Activated T-helper 17 cell treated with anti-CD3 and anti-CD28 coated beads, Interleukin-2, amount 50 U/mL, for 72 hours (primary cell): ENCODE measurements around the gene CARMIL3. TPM values are rescaled to one million over a fixed set of nuclear protein-coding genes. Genes with fewer than 3 reads are reported as not detected.
A peak's percentile ranks its signal among the peaks of the same experiment; 100 is the strongest.

Experiments
- ATAC-seq: fragments of 150-1000 bp; cut with Tn5 transposase; replicated peaks from 2 replicates; pipeline ENCODE4 v1.10.0; 2021; ENCODE audit warnings: mild to moderate bottlenecking, moderate library complexity
- H3K27ac Mint-ChIP-seq: one replicate; pipeline ENCODE4 v1.8.0; 2022; ENCODE audit warnings: mixed read lengths
- H3K27me3 Mint-ChIP-seq: one replicate; pipeline ENCODE4 v1.8.0; 2022; ENCODE audit warnings: mixed read lengths
- H3K36me3 Mint-ChIP-seq: one replicate; pipeline ENCODE4 v1.8.0; 2022; ENCODE audit warnings: low read depth, mild to moderate bottlenecking, mixed read lengths
- H3K4me1 Mint-ChIP-seq: one replicate; pipeline ENCODE4 v1.8.0; 2022; ENCODE audit warnings: mixed read lengths
- H3K4me3 Mint-ChIP-seq: one replicate; pipeline ENCODE4 v1.8.0; 2022; ENCODE audit warnings: mild to moderate bottlenecking, mixed read lengths
- H3K9me3 Mint-ChIP-seq: one replicate; pipeline ENCODE4 v1.8.0; 2022; ENCODE audit warnings: mixed read lengths
- total RNA-seq, 2 donors: library from RNA; stranded (reverse); gene quantifications; one replicate each; pipeline ENCODE4 v1.2.3, GENCODE V29; 2022

CARMIL3 gene
- total RNA-seq, 2 donors from 2014 or later, result 2.1 to 4.2 TPM

DNA sequence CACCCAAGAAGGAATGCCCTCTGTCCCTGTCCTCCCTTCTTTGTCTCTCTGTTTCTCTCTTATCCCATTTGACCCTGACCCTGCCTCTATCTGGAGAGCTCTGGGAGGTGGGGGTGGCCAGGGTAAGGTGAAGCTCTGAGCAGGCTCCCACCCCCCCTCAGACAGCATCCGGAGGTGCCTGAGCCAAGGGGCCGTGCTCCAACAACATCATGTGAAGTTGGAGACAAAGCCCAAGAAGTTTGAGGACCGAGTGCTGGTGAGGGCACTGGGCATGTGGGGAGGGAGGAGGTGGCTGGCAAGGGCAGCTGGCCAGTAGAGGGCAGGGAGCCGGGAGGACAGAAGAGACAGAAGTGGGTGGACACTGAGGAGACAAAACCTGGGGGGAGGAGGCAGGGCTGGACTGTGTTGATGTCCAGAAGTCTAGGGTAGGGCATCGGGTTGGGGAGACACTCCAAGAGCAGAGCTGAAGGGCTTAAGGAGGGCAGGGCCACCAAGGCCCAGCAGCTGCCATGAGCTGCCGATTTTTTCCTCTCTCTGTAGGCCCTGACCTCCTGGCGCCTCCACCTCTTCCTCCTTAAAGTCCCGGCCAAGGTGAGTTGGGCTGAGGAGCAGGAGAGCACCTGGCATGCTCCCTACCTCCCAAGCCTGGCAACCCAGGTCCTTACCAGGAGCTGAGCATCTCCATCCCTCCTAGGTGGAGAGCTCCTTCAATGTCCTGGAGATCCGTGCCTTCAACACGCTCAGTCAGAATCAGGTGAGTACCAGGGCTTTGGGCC is 1.9 kb downstream of the CARMIL3 start:
- Mint-ChIP-seq H3K4me1 (peaks cover 20% of the 10 kb centered on the region), H3K4me3 (peak overlapping the region; percentile 79), H3K27me3 (peaks cover 6% of the 10 kb centered on the region), H3K9me3 (no peaks in the 10 kb centered on the region), H3K27ac (peak overlapping the region; percentile 61), H3K36me3 (no peaks in the 10 kb centered on the region)
- ATAC-seq, result no peak

DNA sequence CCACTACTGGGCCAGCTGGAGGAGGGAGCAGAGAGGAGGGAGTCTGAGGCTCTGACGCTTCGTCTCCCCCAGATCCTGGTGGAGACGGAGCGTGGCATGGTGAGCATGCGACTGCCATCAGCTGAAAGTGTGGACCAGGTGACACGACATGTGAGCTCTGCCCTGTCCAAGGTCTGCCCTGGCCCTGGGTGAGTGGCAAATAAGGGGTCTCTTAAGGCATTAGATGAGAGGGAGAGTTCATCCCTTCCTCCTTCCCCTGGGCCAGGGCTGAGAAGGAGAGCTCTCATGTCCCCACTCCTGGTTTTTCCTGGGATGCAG is 2.5 kb downstream of the CARMIL3 start:
- Mint-ChIP-seq H3K27ac (no peak overlapping the region), H3K4me1 (peaks cover 20% of the 10 kb centered on the region), H3K9me3 (no peaks in the 10 kb centered on the region), H3K36me3 (no peaks in the 10 kb centered on the region), H3K27me3 (peaks cover 3% of the 10 kb centered on the region), H3K4me3 (peak overlapping the region; percentile 79)
- no peak for ATAC-seq

DNA sequence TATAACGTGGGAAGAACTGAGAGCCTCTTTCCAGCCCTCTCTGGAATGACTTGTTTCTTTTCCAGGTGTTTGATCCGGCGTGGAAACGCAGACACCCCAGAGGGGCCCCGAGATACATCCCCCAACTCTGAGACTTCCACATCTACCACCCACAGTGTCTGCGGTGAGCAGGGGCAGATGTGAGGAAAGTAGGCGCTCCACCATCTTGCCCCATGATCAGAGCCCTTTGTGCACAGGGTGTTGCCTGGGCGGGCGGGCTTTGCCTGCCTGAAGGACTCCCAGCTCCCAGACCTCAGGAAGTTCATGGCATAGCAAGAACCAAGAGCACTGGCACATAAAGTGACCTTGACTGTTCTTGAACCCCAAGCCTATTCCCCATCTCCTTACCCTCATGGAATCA is 2.8 kb downstream of the CARMIL3 start:
- no peak overlapping the region for H3K4me3 Mint-ChIP-seq
- H3K9me3 Mint-ChIP-seq, result no peaks in the 10 kb centered on the region
- no peak overlapping the region for H3K27ac Mint-ChIP-seq
- peaks cover 20% of the 10 kb centered on the region for H3K4me1 Mint-ChIP-seq
- ATAC-seq, result no peak
- peaks cover 2% of the 10 kb centered on the region for H3K27me3 Mint-ChIP-seq
- no peaks in the 10 kb centered on the region for H3K36me3 Mint-ChIP-seq

DNA sequence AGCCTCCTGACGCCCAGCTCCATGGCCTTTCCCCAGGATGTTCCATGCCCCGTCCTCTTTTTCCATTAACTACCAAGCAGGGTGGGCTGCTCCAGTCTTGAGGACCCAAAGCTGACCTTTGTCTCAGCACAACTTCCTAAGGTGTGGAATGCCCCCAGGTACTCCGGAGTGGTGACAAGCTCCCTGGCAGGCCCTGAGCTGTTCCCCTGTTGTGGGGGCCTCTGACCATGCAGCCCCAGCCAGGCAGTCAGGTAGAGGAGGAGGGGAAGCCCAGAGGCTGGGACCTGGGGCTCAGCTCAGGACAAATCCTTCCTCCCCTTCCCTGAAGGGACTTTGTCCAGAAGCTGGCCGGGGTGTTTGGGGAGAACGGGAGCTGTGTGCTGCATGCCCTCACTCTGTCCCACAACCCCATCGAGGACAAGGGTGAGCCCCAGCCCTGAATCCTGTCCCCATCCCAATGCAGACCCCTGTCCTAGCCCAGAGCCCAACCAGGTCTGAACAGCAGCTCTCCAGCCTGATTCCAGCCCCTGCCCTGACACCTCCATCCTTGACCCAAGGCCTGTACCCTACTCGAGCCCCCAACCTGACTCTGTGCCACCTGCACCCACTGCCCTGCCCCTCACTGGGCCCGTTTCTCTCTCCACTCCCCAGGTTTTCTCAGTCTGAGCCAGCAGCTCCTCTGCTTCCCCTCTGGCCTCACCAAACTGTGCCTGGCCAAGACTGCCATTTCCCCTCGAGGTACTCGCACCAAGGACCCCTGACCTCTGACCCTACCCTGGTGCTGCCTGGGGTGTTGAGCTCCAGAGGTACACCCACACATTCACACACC is 4.4 kb downstream of the CARMIL3 start:
- H3K27me3 Mint-ChIP-seq, result no peaks in the 10 kb centered on the region
- H3K36me3 Mint-ChIP-seq, result no peaks in the 10 kb centered on the region
- H3K9me3 Mint-ChIP-seq, result no peaks in the 10 kb centered on the region
- no peak for ATAC-seq
- H3K4me3 Mint-ChIP-seq, result no peak overlapping the region
- H3K4me1 Mint-ChIP-seq, result peaks cover 17% of the 10 kb centered on the region
- H3K27ac Mint-ChIP-seq, result peak overlapping the region; percentile 49

DNA sequence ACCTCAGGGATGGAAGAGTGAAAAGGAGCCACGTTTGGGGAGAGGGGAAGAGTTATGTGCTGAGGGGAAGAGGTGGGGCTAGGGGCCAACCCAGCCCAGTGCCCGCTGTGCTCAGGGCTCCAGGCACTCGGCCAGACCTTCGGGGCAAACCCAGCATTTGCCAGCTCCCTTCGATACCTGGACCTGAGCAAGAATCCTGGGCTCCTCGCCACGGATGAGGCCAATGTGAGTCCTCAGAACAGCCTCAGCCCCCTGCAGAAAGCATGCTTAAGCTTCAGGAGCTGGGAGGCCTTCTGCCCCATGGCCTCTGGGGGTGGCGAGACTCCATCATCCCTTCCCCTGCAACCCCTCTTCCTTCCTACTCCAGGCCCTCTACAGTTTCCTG is 5.0 kb downstream of the CARMIL3 start:
- no peaks in the 10 kb centered on the region for H3K36me3 Mint-ChIP-seq
- H3K27me3 Mint-ChIP-seq, result no peaks in the 10 kb centered on the region
- H3K4me1 Mint-ChIP-seq, result peaks cover 15% of the 10 kb centered on the region
- H3K9me3 Mint-ChIP-seq, result no peaks in the 10 kb centered on the region
- H3K27ac Mint-ChIP-seq, result peak overlapping the region; percentile 49
- no peak for ATAC-seq
- H3K4me3 Mint-ChIP-seq, result no peak overlapping the region

DNA sequence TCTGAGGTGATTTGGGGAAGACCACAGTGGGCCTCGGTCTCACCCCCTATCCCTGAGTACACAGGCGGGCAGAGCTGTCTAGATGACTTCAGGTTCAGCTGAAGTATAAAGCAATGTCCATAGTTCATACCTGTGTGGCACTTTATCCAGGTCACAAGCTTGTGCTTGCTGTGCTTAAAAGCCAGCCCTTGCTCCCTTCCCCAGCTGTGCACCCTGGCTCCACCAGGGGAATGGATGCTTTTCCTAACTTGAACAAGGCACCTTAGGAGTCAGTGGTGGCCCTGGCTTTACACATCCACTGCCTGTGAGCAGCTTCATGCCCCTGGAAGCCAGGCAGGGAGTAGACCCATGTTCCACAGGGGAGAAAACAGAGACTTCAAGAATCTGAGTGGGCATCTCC is 5.5 kb downstream of the CARMIL3 start:
- no peak overlapping the region for H3K27ac Mint-ChIP-seq

DNA sequence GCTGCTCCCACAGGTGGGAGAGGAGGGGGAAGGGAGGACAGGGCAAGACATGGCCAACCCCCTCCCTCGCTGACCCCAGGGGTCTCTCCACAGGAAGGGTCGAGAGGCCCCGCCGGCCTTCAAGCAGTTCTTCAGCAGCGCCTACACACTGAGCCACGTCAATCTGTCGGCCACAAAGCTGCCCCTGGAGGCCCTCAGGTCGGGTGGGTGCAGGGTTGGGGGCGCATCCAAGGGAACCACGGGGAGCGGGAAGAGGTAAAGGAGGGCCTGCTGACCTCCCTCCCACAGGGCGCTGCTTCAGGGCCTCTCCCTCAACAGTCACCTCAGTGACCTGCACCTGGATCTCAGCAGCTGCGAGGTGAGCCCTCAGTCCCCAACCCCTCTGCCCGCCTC is 6.1 kb downstream of the CARMIL3 start:
- peak overlapping the region; percentile 59 for H3K27ac Mint-ChIP-seq
- no peaks in the 10 kb centered on the region for H3K9me3 Mint-ChIP-seq
- no peak overlapping the region for H3K4me3 Mint-ChIP-seq
- peaks cover 11% of the 10 kb centered on the region for H3K4me1 Mint-ChIP-seq
- H3K36me3 Mint-ChIP-seq, result no peaks in the 10 kb centered on the region
- no peak for ATAC-seq
- no peaks in the 10 kb centered on the region for H3K27me3 Mint-ChIP-seq

More for the DNA sequence above, 5.5 kb downstream of the CARMIL3 start:
- Mint-ChIP-seq H3K9me3 (no peaks in the 10 kb centered on the region), H3K36me3 (no peaks in the 10 kb centered on the region), H3K27me3 (no peaks in the 10 kb centered on the region), H3K4me1 (peaks cover 15% of the 10 kb centered on the region), H3K4me3 (no peak overlapping the region)
- no peak for ATAC-seq

DNA sequence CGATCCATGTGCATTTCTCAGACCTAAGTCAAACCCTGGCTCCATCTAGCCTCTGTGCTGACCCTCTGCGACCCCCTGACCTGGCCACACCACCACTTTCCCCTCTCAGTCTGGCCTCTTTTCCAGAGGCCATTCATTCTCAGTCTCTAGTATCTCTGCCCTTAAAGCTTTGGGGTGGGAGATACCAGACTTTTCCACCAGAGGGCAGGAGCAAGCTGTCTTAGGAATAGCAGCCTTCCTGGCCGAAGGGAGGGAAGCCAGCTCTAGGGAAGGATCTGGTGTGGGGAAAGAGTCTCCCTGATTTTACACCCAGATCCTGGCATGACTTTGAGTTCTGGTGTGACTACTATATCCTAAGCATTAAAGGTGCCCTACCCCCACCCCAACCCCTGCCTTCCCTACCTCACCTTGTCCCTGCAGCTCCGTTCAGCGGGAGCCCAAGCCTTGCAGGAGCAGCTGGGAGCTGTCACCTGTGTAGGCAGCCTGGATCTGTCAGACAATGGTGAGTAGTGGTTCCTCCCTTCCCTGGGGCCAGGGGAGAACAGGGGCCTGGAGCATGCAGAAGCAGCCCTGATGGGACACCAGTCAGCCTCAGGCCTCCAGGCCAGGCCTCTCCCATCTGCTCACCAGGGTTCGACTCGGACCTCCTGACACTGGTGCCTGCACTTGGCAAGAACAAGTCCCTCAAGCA is 6.6 kb downstream of the CARMIL3 start:
- H3K36me3 Mint-ChIP-seq, result no peaks in the 10 kb centered on the region
- no peak overlapping the region for H3K4me3 Mint-ChIP-seq
- H3K27ac Mint-ChIP-seq, result peak overlapping the region; percentile 59
- H3K27me3 Mint-ChIP-seq, result no peaks in the 10 kb centered on the region
- ATAC-seq, result peak; percentile 78
- H3K4me1 Mint-ChIP-seq, result peaks cover 6% of the 10 kb centered on the region
- no peaks in the 10 kb centered on the region for H3K9me3 Mint-ChIP-seq

DNA sequence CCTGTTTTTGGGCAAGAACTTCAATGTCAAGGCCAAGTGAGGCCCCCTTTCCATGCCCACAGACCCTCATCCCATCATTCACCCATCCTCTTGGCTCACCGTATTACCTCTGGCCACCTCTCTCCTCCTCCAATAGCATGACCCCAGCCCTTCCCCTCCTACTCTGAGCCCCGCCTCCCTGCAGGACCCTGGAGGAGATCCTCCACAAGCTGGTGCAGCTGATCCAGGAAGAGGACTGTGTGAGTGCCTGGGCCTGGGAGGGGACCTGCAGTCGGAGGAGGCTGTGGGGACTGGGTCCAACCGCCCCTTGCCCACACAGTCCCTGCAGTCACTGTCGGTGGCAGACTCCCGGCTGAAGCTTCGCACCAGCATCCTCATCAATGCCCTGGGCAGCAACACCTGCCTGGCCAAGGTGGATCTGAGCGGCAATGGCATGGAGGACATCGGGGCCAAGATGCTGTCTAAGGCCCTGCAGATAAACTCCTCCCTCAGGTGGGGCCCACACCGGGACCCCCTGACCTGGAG is 7.2 kb downstream of the CARMIL3 start:
- ATAC-seq, result no peak
- Mint-ChIP-seq H3K4me1 (peaks cover 5% of the 10 kb centered on the region), H3K36me3 (no peaks in the 10 kb centered on the region), H3K9me3 (no peaks in the 10 kb centered on the region), H3K4me3 (no peak overlapping the region), H3K27me3 (no peaks in the 10 kb centered on the region), H3K27ac (peak overlapping the region; percentile 59)

DNA sequence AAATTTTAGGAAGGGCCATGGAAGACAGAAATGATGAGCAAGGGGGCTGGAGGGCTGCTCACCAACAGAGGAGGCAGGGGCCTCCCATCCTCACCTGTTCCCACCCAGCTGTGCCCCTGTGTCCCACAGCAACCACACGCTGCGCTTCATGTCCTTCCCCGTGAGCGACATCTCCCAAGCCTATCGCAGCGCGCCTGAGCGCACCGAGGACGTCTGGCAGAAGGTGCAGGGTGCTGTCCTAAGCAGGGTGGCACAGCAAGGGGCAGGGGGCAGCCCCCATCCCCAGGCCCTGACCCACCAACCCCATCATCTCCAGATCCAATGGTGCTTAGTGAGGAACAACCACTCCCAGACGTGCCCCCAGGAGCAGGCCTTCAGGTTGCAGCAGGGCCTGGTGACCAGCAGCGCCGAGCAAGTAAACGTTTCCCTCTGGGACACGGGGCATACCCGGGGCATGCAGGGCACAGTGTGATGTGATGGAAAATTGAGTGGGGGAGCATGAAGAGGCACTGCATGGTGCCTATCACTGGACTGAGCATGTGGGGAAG is 8.1 kb downstream of the CARMIL3 start:
- Mint-ChIP-seq H3K27ac (no peak overlapping the region), H3K4me3 (no peak overlapping the region), H3K4me1 (peaks cover 5% of the 10 kb centered on the region), H3K27me3 (no peaks in the 10 kb centered on the region), H3K36me3 (no peaks in the 10 kb centered on the region), H3K9me3 (no peaks in the 10 kb centered on the region)
- ATAC-seq, result no peak

DNA sequence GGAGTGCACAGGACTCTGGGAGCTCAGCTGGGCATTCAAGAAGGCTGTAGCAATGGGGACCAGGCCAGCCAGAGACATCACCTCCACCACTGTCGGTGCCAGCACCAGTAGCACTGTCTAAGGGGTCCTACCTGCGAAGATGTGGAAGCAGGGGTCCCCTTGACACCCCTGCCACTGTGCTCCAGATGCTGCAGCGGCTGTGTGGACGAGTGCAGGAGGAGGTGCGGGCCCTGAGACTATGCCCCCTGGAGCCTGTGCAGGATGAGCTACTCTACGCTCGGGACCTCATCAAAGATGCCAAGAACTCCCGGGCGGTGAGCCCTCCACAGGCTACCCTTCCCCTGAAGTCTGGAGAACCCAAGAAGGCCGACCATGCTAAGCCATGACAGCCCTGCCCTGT is 8.6 kb downstream of the CARMIL3 start:
- no peak for ATAC-seq
- Mint-ChIP-seq H3K4me1 (peaks cover 5% of the 10 kb centered on the region), H3K4me3 (no peak overlapping the region), H3K27ac (no peak overlapping the region), H3K36me3 (no peaks in the 10 kb centered on the region), H3K9me3 (no peaks in the 10 kb centered on the region), H3K27me3 (no peaks in the 10 kb centered on the region)

DNA sequence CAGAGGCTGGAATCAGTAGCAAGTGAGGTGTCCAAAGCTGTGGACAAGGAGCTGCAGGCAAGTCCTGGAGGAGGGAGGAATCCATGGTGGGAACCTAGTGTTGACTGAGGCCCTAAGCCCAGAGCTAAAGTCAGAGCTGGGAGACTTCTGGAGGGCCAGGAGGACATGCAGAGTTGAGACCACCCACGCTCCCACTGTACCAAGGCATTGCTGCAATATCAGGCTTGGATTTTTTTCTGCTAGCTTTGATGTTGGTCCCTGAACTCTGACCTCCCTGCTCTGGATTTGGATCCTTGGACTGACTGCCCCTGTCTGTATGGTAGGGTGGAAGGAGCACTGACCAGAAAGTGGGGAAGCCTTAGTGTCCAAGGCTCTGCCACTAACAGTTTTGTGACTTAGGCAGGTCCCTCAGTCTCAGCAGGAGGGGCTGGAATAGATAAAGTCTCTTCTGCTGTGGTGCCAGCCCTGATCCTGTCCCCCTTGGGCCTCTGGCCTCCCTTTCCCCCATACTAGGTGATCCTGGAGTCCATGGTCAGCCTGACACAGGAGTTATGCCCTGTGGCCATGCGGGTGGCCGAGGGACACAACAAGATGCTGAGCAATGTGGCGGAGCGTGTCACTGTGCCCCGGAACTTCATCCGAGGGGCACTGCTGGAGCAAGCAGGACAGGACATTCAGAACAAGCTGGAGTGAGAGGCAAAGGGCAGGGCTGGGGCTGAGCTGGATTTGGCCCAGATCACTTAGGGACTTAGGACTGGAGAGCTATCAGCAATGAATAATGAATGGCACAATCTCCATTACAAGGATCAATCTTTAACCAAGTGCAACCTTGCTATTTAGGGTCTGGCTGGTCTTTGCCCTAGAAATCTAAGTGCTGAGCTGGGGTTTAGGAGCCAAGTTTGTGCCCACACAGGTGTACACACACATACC is 9.4 kb downstream of the CARMIL3 start:
- no peaks in the 10 kb centered on the region for H3K36me3 Mint-ChIP-seq
- peaks cover 5% of the 10 kb centered on the region for H3K4me1 Mint-ChIP-seq
- no peaks in the 10 kb centered on the region for H3K27me3 Mint-ChIP-seq
- ATAC-seq, result no peak
- no peaks in the 10 kb centered on the region for H3K9me3 Mint-ChIP-seq
- no peak overlapping the region for H3K4me3 Mint-ChIP-seq
- no peak overlapping the region for H3K27ac Mint-ChIP-seq

DNA sequence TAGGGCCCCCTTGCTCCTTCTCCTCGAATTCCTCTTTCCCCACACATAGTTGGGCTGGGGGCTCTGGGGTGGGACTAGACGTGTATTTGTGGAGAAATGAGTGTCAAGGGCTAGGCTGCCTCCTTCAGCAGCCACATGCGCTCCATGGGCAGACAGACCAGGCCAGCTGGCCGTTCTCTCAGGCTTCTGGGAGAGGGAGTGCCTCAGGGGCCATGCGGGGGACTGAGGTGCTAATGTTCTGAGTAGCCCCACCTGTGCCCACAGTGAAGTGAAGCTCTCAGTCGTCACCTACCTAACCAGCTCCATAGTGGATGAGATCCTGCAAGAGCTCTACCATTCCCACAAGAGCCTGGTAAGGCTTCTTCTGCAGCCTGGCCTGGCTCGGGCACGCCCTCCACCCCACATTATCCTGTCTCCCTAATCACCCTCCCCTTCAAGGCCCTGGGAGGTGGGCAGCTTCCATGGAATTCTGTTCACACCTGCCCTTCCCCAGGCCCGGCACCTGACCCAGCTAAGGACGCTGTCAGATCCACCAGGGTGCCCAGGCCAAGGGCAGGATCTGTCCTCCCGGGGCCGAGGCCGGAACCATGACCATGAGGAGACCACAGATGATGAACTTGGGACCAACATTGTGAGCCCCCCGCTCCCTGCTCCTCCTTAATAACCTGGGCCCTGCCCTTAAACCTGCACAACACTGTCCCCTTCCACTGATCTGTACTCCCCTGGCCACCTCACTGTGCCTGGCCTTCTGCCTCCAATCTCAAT is 10.6 kb downstream of the CARMIL3 start:
- no peak overlapping the region for H3K4me3 Mint-ChIP-seq
- peaks cover 5% of the 10 kb centered on the region for H3K4me1 Mint-ChIP-seq
- H3K27me3 Mint-ChIP-seq, result no peaks in the 10 kb centered on the region
- H3K36me3 Mint-ChIP-seq, result no peaks in the 10 kb centered on the region
- no peak for ATAC-seq
- H3K27ac Mint-ChIP-seq, result no peak overlapping the region
- H3K9me3 Mint-ChIP-seq, result no peaks in the 10 kb centered on the region
